AG09319 (cell line): ENCODE measurements around the gene RNF220.
A peak's percentile ranks its signal among the peaks of the same experiment; 100 is the strongest.

ENCODE experiments used
- DNase-seq: peaks from one replicate; pipeline ENCODE4 v3.0.0-alpha.2; 2010; ENCODE audit warnings: low read depth; ENCODE audit errors: extremely low read depth
- TF ChIP-seq, protein P1 (sequence below): IDR thresholded peaks from 2 replicates; pipeline ENCODE4 v1.5.1; 2011; ENCODE audit warnings: low read depth, mild to moderate bottlenecking, inconsistent platforms, low read length, moderate library complexity

The RNF220 gene

DNA sequence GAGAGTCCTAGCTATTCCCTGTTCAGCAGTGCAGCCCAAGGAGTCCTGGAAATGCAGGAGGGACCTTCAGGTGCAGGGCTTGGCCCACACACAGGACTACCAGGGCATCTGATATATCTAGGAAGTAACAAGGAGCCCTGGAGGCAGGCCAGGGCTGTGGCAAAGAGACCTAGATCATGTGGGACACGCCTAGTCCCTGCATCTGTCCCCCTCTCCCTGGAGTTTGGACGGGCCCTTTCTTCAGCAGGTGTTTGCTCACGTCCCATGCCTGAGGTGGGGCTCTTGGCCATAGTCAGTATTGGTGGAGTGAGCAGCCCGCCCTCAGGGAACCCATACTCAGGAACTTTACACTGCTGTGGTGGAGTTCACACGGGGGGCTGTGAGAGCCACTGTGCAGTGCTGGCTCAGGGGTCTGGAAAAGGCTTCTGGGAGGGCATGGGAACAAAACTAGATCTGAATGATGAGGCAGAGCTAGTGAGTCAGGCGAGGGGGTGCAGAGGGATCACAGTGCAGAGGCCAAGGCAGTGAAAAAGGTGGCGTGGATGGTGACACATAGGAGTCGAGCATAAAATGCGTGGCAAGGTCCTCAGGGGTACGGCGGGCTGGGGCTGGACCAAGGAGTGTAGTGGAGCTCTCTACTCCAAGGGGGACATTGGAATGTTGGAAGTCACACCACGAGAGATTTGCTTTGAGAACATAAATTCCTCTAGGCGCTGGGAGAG lies 243.6 kb downstream of the RNF220 start:
- DNase-seq, result no peak

GRCh38 chr1:44649788-44650158 lies 244.7 kb downstream of the RNF220 start:
- DNase-seq, result no peak
- TF ChIP-seq, protein P1, sequence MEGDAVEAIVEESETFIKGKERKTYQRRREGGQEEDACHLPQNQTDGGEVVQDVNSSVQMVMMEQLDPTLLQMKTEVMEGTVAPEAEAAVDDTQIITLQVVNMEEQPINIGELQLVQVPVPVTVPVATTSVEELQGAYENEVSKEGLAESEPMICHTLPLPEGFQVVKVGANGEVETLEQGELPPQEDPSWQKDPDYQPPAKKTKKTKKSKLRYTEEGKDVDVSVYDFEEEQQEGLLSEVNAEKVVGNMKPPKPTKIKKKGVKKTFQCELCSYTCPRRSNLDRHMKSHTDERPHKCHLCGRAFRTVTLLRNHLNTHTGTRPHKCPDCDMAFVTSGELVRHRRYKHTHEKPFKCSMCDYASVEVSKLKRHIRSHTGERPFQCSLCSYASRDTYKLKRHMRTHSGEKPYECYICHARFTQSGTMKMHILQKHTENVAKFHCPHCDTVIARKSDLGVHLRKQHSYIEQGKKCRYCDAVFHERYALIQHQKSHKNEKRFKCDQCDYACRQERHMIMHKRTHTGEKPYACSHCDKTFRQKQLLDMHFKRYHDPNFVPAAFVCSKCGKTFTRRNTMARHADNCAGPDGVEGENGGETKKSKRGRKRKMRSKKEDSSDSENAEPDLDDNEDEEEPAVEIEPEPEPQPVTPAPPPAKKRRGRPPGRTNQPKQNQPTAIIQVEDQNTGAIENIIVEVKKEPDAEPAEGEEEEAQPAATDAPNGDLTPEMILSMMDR, result no peak

More for the DNA sequence above, 243.6 kb downstream of the RNF220 start:
- TF ChIP-seq, protein P1, result no peak

GRCh38 chr1:44650159-44650831 lies 245.2 kb downstream of the RNF220 start:
- no peak for DNase-seq
- TF ChIP-seq, protein P1, result no peak

- TF ChIP-seq, protein P1, result no peak
- no peak for DNase-seq
Observed at GRCh38 chr1:44651069-44651468, 246.0 kb downstream of the RNF220 start.

DNA sequence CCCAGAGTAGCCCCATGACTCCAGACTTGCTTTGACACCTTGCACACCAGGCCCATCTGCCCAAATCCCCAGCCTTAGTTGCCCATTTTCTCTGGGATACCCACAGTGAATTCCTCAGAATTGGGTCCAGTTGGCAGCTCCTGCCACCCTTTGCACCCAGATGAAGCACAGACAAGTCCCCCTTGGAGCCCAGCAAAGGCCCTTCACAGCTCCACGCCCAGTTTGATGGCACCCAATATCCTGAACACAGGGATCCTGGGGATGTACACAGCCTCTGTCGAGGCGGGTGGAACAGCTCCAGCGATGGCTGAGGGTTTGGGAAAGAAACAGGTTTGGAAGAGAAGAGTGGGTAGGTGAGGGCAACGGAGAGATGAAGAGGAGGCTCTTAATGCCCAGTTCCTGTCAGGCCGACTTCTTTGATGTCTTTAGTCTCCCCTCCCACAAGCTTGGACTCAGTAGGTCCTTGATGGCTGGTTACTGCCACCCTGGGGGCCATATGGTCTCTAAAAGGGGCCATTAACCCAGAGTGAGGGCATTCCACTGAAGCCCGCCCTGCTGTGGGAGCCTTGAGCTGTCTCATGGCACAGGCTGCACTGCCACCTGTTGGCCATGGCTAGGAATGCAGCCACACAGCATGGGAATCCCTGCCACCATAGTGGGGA lies 247.5 kb downstream of the RNF220 start:
- no peak for DNase-seq
- TF ChIP-seq, protein P1, result peak; percentile 96

DNA sequence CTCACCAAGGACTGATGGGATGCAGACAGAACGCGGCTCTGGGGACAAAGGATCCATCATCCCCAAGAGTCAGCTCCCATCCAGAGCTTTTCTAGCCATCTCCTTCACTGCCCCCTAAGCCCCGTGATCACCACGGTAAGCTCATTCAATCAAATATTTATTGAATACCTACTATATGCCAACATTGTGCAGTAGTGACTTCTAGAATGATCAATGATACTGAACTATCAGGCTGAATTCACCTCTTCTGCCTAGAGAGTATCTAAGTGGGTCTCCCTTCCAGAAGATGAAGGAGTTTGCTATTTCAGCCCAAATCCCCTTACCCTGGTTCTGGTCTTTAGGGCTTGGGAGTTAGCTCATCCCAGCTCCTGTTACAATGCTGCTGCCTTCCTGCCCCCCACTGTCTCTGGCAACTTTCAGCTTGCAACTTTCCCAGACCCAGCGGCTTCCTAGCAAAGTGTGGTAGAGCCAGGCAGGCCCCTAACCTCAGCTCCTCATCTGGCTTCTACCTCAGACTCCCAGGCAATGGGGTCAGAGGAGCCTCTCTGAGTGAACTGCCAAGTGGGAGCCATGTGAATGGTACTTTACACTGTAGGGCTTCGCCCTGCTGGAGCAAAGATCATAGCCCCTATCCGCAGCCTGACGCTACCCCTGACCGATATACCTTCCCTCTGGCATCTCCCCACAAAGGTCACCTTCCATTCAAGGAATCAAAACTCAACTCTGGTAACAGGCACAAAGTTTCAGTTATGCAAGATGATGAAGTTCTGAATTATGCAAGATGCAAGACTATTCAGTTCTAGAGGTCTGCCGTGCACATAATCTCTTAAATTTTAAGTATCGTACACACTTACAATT lies 248.3 kb downstream of the RNF220 start:
- TF ChIP-seq, protein P1, result no peak
- no peak for DNase-seq
